Endothelial cell of umbilical vein (primary cell): Measurements from ENCODE around the gene CA5A.
A peak's percentile ranks its signal among the peaks of the same experiment; 100 is the strongest.

Experiments
- EZH2 ChIP-seq: IDR thresholded peaks from 2 replicates; pipeline ENCODE4 v1.6.1; 2012; ENCODE audit warnings: borderline replicate concordance, low read depth, mild to moderate bottlenecking, moderate library complexity, low read length, inconsistent platforms; ENCODE audit not compliant: severe bottlenecking
- FOS ChIP-seq: IDR thresholded peaks from 2 replicates; pipeline ENCODE4 v1.6.1; 2011; ENCODE audit warnings: mild to moderate bottlenecking, low read length, moderate library complexity, borderline replicate concordance; ENCODE audit not compliant: insufficient read depth
- GATA2 ChIP-seq: IDR thresholded peaks from 2 replicates; pipeline ENCODE4 v1.7.0; 2011; ENCODE audit warnings: low read depth, mild to moderate bottlenecking, moderate library complexity, mixed read lengths, low read length; ENCODE audit not compliant: insufficient read length, insufficient read depth
- JUN ChIP-seq: IDR thresholded peaks from 2 replicates; pipeline ENCODE4 v1.6.1; 2011; ENCODE audit warnings: borderline replicate concordance, low read depth; ENCODE audit not compliant: insufficient read length, insufficient read depth
- MYC ChIP-seq: IDR thresholded peaks from one replicate; pipeline ENCODE4 v1.6.1; 2011; ENCODE audit warnings: mild to moderate bottlenecking, low read depth, low read length
- POLR2A ChIP-seq: IDR thresholded peaks from 2 replicates; pipeline ENCODE4 v1.6.1; 2012; ENCODE audit warnings: low read depth, mild to moderate bottlenecking, control low read depth, low read length
- POLR2AphosphoS5 ChIP-seq: IDR thresholded peaks from 2 replicates; pipeline ENCODE4 v1.6.1; 2012; ENCODE audit warnings: low read depth, mild to moderate bottlenecking, control low read depth, low read length, moderate library complexity; ENCODE audit not compliant: insufficient read depth
- TF ChIP-seq, protein P1 (sequence below), 2 donors: IDR thresholded peaks; 1 replicate in 1 of 2; 2 replicates in 1 of 2; pipeline ENCODE4 v1.5.1; 2011; ENCODE audit warnings: low read length in 2 of 2, mild to moderate bottlenecking in 2 of 2, moderate library complexity in 2 of 2, control low read depth in 1 of 2, inconsistent platforms in 1 of 2, low read depth in 1 of 2; ENCODE audit not compliant: insufficient read depth in 1 of 2; ENCODE audit errors: extremely low read depth in 1 of 2
- TF ChIP-seq, protein P2 (sequence below): IDR thresholded peaks from 2 replicates; pipeline ENCODE4 v1.6.1; 2011; ENCODE audit not compliant: insufficient read depth, insufficient read length

DNA sequence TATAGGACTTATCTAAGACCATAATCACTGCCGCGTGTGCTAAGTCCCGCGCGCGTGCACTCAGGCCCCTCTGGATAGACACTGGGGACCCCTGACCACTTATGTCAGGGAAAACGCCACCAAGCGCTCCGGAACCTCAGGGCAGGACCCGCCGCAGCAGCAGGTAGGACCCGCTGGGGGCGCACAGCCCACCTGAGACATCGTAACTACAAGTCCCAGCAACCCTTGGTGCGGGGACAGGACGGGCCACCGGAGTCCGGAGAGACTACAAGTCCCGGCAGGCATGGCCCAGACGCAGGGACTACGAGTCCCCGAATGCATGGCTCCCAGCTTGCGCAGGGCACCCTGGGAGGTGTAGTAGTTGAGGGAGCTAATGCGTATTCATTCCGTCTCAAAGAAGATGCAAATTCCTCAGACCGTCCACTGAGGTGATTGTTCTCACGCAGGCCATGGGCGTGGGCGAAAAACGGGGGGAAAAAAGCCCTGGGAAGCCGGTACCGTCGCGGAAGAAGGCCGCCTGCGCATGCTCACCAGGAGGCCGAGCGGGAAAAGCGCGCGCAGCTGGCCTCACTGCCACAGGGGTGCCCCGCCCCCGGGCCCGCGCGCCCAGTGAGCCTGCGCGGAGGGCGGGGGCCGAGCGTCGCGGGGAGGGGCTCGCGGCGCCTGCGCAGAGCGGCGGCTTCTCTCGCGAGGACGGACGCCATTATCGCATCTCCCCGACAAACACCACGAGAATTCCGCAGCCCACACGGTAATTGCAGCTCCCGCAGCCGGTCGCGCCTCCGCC, 14.6 kb upstream of the CA5A start, which contains the start of gene BANP:
- TF ChIP-seq, protein P1, sequence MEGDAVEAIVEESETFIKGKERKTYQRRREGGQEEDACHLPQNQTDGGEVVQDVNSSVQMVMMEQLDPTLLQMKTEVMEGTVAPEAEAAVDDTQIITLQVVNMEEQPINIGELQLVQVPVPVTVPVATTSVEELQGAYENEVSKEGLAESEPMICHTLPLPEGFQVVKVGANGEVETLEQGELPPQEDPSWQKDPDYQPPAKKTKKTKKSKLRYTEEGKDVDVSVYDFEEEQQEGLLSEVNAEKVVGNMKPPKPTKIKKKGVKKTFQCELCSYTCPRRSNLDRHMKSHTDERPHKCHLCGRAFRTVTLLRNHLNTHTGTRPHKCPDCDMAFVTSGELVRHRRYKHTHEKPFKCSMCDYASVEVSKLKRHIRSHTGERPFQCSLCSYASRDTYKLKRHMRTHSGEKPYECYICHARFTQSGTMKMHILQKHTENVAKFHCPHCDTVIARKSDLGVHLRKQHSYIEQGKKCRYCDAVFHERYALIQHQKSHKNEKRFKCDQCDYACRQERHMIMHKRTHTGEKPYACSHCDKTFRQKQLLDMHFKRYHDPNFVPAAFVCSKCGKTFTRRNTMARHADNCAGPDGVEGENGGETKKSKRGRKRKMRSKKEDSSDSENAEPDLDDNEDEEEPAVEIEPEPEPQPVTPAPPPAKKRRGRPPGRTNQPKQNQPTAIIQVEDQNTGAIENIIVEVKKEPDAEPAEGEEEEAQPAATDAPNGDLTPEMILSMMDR (IDR thresholded peaks at IDR 0.05; ENCODE audit: extremely low read depth in 1 of 2, insufficient read depth in 1 of 2, low read depth in 1 of 2, low read length in 2 of 2): peak; percentile 41 to 59
- TF ChIP-seq POLR2A (no peak), POLR2AphosphoS5 (no peak), FOS (no peak), EZH2 (no peak), JUN (no peak), MYC (no peak), GATA2 (no peak)
- TF ChIP-seq, protein P2, sequence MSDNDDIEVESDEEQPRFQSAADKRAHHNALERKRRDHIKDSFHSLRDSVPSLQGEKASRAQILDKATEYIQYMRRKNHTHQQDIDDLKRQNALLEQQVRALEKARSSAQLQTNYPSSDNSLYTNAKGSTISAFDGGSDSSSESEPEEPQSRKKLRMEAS: no peak
